ENCODE results near the gene SNX24.

Gene SNX24

DNA sequence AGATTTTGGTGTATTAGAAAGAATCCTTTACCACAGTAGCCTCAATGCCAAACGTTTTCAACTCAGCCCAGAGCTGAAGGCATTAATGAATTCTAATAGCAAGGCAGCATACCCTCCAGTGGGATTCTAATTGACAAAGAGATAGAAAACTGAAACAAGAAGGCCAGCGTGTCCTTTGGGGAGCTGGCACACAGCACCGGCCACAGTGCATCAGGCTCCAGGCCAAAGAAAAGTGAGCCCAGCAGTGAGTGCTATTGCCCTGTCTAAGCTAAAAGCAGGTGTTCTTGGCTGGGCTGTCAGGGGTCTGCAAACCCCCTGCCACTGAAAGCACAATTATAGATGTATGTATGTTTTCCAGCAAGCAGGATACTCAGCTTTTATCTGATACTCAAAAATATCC, 150.7 kb downstream of the SNX24 start:
- DNase-seq (ENCODE audit: extremely low spot score) = no peak
- ChIA-PET CTCF (interaction anchor here (1.1 to 2.1 kb wide), 3 partner anchors 36 to 480 kb away, joined by 3 to 8 read pairs (median 4); no protein-coding TSS in a partner anchor), POLR2A (no interaction called here)
- TF ChIP-seq, protein P1, sequence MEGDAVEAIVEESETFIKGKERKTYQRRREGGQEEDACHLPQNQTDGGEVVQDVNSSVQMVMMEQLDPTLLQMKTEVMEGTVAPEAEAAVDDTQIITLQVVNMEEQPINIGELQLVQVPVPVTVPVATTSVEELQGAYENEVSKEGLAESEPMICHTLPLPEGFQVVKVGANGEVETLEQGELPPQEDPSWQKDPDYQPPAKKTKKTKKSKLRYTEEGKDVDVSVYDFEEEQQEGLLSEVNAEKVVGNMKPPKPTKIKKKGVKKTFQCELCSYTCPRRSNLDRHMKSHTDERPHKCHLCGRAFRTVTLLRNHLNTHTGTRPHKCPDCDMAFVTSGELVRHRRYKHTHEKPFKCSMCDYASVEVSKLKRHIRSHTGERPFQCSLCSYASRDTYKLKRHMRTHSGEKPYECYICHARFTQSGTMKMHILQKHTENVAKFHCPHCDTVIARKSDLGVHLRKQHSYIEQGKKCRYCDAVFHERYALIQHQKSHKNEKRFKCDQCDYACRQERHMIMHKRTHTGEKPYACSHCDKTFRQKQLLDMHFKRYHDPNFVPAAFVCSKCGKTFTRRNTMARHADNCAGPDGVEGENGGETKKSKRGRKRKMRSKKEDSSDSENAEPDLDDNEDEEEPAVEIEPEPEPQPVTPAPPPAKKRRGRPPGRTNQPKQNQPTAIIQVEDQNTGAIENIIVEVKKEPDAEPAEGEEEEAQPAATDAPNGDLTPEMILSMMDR (IDR thresholded peaks at IDR 0.05; ENCODE audit: control extremely low read depth, extremely low read depth, low read depth, missing control alignments) = no peak

DNA sequence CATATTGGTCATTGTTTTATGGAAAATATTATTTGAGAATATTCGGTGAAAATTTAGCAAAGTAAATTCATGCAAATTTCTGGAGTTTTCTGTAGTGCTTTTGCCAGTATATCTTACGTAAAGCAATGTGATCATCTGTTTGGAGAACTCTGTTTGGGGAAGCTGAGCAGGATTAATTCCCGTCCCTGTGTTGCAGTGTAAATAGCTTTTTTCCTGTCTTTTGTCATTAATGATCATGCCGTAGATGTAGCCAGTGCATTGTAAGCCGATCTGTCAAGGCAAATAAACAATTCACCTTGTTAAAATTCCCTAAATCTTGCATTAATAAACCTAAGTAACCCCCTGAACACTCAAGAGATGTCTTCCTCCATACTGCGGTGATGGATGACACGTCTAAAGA, 151.9 kb downstream of the SNX24 start:
- POLR2A ChIA-PET = no interaction called here

DNA sequence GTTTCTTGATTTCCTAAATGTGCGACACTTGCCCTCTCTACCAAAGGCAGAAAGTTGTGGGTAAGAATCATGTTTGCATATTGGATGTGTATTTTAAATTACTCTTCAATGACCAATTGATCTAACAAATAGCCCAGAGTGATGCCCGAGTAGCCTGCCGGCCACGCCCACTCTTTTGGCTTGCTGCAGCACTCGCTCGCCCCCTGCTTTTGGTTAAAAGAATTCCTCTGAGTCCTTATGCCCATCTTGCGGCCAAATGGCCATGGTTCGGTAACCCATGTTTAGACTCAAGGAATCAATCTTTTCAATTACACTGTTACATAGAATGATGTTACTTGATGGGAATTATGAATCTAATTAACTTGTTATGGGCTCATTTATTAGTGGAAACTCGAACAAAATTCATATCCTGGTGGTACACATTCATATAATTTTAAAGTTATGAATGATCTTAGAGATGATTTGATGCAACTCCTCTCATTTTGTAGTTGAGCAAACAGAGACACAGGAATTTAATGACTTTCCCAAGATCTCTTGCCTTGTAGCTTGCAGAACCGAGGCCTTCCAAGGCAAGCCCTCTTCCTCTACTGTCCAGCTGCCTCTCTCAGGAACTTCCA, 154.6 kb downstream of the SNX24 start:
- POLR2A ChIA-PET = no interaction called here
- TF ChIP-seq, protein P1 (IDR thresholded peaks at IDR 0.05; ENCODE audit: control extremely low read depth, extremely low read depth, low read depth, missing control alignments) = peak; percentile 60
- peak; percentile 76 for DNase-seq (ENCODE audit: extremely low spot score)
- CTCF ChIA-PET = interaction anchor here (0.8 to 3.1 kb wide), 7 partner anchors 13 to 495 kb away, joined by 3 to 15 read pairs (median 3); no protein-coding TSS in a partner anchor

More for the DNA sequence above, 151.9 kb downstream of the SNX24 start:
- CTCF ChIA-PET = interaction anchor here (0.9 to 1.1 kb wide), 2 partner anchors 37 to 497 kb away, joined by 3 to 4 read pairs; no protein-coding TSS in a partner anchor
- TF ChIP-seq, protein P1 (IDR thresholded peaks at IDR 0.05; ENCODE audit: control extremely low read depth, extremely low read depth, low read depth, missing control alignments) = no peak
- no peak for DNase-seq (ENCODE audit: extremely low spot score)

DNA sequence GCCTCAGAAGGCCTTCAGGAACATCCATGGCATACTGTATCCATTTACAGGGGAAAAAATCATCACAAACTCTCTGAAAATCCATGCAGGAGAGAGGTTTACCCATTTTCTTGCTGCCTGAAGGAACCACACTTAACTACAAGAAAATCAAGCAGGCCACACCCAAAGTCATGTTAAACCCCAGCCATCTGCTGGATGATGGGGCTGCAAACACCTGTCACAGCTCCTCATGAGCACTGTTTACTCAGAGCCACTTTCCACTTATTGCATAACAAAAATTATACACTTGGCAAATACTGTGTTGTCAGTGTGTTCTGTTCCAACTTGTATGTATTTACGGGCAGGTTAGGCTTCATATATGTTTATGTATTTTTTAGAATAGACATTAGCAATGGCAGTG, 155.3 kb downstream of the SNX24 start:
- no peak for DNase-seq (ENCODE audit: extremely low spot score)
- CTCF ChIA-PET = interaction anchor here (0.8 to 3.1 kb wide), 7 partner anchors 13 to 496 kb away, joined by 3 to 15 read pairs (median 3); no protein-coding TSS in a partner anchor

DNA sequence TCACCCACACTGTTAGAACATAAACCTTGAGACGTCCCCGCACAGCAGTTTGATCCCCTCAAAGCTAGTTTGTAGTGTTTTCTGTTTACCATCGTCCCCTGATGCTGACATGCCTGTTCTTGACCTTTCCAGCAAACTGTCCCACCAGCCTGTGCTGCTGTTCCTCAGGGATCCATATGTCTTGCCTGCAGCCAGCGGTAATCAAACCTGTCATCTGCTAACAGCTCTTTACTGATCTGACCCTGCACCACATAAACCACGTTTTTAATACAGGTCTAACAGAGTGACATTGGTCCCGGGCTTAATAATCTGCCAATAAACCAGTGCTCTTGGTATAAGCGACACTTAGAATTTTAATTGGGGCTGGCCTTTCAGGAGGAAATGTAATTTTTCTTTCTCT, 156.4 kb downstream of the SNX24 start:
- CTCF ChIA-PET = interaction anchor here (1.6 to 3.1 kb wide), 2 partner anchors 17 to 485 kb away, joined by 3 to 15 read pairs; no protein-coding TSS in a partner anchor
- DNase-seq (ENCODE audit: extremely low spot score) = no peak
- POLR2A ChIA-PET = no interaction called here
- TF ChIP-seq, protein P1 (IDR thresholded peaks at IDR 0.05; ENCODE audit: control extremely low read depth, extremely low read depth, low read depth, missing control alignments) = no peak

More for the DNA sequence above, 155.3 kb downstream of the SNX24 start:
- POLR2A ChIA-PET = no interaction called here
- TF ChIP-seq, protein P1 (IDR thresholded peaks at IDR 0.05; ENCODE audit: control extremely low read depth, extremely low read depth, low read depth, missing control alignments) = no peak

DNA sequence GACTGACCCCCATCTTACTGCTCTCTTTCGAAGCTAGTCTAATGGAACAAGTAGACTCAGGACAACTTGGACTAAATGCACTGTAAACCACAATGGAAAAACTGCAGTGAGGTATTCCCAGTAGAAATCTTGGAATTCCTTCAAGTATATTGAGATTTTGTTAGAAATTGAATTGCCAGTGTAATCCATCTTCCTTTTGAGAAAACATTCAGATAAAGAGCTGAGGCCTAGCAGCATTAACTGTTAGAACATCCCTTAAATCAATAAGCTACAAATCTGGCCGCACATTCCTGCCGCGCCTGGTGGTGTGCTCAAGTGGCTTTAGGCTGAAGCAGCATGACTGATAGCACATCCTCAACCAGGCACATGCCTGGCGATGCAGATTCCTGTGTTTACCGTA, 161.8 kb downstream of the SNX24 start:
- CTCF ChIA-PET = interaction anchor here (1.0 to 1.5 kb wide), 3 partner anchors 9 to 604 kb away, joined by 3 to 5 read pairs (median 5); no protein-coding TSS in a partner anchor
- POLR2A ChIA-PET = no interaction called here
- TF ChIP-seq, protein P1 (IDR thresholded peaks at IDR 0.05; ENCODE audit: control extremely low read depth, extremely low read depth, low read depth, missing control alignments) = no peak
- no peak for DNase-seq (ENCODE audit: extremely low spot score)
